Measurements from ENCODE around the gene RSPRY1. TPM values are rescaled to one million over a fixed set of nuclear protein-coding genes. Genes with fewer than 3 reads are reported as not detected.
"Not testable (repeated sequence)": the region's sequence is repeated elsewhere in the genome, so short reads cannot be mapped to it uniquely, and the experiment has no call there.

The RSPRY1 gene
- total RNA-seq, 1 donor from 2014 or later: 13.4 TPM

DNA sequence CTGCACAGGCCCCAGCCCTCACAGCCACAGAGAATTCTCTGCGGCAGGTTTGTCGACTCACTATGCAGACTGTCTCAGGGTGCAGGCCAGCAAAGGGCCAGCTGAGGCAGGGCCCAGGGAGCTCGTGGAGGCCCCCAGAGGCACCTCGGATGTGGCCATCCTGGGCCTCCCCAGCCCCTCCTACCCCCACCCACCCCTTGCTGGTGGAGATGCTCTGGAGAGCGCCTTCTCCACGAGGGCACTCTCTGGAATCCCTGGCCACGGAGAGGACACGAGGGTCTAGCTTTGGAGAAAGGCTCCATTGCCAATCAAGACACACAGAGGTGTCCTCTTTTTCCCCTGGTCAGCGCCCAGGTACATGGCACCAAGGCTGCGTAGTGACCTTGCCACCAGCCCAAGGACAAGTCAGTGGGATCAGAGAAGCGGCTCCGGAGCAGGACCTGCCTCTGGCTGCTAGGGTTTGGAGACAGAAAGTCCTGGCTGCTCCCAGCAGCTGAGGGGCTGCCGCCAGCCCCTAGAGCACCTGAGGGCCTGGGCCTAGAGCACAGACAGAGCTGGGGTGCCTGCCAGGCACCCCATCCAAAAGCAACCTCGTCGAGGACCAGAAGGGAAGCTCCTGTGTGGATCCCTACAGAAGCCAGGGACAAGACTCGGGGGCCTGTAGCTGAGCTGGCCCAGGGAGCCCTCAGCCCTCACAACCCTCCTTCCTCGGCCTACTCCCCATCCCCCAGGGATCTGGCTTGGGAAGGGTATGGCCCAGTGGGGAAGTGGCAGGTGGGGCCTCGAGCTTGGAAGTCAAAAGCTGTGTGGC lies 77.6 kb downstream of the RSPRY1 start:
- no peak for DNase-seq
- intact Hi-C loops (cut with DNase I): no loop called here
- no peak for ATAC-seq (ENCODE audit: poor library complexity)

DNA sequence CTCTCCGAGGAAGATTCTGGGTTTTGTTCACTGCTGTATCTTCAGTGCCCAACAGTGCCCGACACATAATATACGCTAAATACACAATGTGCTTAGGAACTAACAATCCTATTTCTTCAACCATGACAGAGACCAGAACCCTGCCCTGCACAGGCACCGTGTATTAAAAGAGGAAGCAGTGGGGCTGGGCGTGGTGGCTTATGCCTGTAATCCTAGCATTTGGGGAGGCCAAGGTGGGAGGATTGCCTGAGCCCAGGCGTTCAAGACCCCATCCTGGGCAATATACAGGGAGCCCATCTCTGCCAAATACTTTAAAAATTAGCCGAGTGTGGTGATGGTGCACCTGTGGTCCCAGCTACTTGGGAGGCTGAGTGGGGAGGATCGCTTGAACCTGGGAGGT lies 78.3 kb downstream of the RSPRY1 start:
- intact Hi-C loops (cut with DNase I): no loop called here

DNA sequence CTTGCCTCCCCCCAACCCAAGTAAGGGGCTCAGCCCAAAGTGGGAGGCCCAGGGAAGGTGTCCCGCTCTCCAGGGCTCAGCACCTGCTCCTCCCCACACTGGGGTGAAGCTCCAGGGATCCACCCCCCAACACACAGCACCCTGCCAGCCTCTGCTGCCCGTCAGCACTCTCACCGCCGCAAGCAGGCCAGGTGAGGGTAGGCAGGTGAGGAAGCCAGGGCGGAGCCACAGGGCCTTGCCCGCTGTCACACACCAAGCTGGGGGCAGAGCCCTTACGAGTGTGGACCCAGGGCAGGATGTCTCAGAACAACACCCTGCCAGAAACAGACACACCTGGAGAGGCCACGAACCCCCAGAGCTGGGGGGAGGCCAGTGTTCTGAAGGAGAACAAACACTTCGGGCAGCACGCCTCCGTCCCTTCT lies 78.8 kb downstream of the RSPRY1 start:
- no peak for ATAC-seq (ENCODE audit: poor library complexity)
- no peak for DNase-seq
- intact Hi-C loops (cut with DNase I): no loop called here

More for the DNA sequence above, 78.3 kb downstream of the RSPRY1 start:
- ATAC-seq (ENCODE audit: poor library complexity) (no peak), DNase-seq (no peak)

DNA sequence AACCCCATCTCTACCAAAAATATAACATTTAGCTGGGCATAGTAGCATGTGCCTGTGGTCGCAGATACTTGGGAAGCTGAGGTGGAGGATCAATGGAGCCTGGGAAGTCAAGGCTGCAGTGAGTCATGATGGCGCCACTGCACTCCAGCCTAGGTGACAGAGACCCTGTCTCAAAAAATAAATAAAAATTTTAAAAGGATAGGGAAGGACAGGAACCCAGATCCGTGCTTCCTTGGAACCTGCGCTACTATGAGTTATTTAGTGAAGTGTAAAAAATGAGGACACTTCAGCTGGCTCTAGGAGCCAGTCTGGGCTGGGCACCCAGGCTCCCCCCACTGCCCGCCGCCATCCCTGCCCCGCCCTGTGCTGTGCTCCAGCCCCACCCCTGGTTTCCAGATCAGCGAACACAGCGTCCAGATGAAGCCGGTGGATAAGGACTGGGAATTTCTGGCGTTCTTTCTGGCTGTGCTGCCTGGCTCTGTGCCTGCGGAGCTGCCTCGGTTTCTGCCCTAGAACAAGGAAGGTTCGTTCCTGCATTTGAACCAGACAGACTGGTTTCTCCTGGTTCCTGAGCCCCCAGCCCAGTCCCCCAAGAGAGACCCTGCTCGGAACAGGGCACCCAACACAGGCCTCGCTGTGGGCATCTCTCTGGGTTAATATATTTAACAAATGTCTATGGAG lies 79.9 kb downstream of the RSPRY1 start:
- intact Hi-C loops (cut with DNase I): no loop called here
- DNase-seq: peak; percentile 86
- ATAC-seq (ENCODE audit: poor library complexity): peak; percentile 85

DNA sequence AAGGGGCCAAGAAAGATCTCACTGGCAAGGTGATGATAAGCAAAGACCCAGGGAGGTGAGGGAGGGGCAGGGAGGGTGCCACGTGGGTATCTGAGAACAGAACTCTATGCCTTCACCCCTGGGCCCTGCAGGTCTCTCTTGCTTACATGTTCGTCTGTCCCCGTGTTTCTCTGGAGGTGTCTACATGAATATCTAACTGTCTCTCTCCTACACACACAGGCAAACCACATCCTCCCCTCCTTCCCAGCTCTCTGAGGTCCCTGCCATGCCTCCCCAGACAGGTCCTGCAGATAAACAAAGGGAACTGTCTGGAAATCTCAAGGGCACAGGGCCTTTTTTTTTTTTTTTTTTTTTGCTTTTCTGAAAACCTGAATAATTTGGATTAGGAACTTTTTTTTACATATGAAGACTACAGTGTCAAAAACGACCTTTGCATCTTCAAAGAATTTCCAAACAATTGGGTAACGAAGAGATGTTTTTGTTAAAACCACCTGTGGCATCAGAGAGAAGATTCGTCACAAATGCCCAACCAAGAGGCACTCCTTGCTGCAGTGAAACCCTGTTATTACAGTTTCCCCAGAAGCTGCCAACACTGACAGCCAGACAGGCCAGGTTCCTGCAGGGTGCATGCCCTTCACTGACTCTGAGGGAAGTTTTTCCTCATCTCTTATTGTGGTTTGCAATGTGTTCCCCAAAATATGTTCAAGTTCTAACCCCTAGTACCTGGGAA lies 80.6 kb downstream of the RSPRY1 start:
- intact Hi-C loops (cut with DNase I): no loop called here

DNA sequence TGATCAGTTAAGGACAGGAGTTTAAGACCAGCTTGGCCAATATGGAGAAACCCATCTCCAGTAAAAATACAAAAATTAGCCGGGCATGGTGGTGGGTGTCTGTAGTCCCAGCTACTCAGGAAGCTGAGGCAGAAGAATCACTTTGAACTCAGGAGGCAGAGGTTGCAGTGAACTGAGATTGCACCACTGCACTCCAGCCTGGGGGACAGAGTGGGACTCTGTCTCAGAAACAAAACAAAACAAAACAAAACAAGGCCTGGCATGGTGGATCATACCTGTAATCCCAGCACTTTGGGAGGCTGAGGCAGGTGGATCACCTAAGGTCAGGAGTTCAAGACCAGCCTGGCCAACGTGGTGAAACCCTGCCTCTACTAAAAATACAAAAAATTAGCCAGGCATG lies 81.2 kb downstream of the RSPRY1 start:
- intact Hi-C loops (cut with DNase I); DNase-seq; ATAC-seq (ENCODE audit: poor library complexity): not testable (repeated sequence)

More for the DNA sequence above, 80.6 kb downstream of the RSPRY1 start:
- ATAC-seq (ENCODE audit: poor library complexity): peak; percentile 55
- no peak for DNase-seq

DNA sequence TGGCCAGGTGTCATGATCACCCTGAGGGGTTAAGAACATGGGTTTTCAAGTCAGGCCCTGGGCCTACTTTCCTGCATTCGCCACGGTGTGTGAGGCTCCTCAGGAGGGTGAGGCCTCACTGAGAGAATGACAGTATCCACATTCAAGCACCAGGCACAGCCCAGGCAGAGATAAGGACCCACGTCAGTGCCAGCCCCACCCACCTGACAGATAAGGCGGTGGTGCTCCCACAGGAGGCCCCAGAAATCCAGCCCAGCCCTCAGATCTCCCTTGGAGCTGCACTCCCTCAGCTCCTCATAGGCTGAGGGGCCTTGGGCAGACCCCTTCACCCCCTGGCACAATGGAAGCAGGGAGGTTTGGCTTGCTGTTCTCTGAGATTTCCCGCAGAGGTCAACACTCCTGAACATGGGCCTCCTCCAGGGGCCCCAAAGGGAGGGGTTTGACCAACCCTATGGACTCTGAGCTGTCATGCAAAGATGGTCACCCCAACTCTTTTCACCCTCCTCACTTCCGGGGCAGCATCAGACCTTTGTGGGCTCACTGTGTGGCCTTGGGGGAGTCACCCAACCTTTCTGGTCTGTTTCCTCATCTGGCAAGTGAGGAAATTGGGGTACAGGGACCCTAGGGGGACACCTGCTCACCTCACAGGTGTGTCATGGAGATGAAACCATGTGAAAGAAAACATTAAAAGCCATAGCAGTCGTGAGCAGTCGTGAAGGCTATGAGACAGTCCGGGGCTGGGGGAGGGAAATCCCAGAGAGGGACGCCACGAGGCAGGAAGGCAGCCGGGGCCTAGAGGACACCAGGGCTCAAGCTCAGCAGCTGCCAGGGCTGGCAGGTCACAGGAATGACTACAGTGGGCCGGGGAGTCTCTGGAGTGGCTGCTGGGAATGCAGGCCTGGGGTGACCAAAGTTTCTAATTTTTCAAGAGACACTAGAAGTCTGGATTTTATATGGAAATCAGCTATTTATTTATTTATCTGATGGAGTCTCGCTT lies 83.0 kb downstream of the RSPRY1 start:
- ATAC-seq (ENCODE audit: poor library complexity) (peak; percentile 75), DNase-seq (peak; percentile 78)
- intact Hi-C loops (cut with DNase I): no loop called here

DNA sequence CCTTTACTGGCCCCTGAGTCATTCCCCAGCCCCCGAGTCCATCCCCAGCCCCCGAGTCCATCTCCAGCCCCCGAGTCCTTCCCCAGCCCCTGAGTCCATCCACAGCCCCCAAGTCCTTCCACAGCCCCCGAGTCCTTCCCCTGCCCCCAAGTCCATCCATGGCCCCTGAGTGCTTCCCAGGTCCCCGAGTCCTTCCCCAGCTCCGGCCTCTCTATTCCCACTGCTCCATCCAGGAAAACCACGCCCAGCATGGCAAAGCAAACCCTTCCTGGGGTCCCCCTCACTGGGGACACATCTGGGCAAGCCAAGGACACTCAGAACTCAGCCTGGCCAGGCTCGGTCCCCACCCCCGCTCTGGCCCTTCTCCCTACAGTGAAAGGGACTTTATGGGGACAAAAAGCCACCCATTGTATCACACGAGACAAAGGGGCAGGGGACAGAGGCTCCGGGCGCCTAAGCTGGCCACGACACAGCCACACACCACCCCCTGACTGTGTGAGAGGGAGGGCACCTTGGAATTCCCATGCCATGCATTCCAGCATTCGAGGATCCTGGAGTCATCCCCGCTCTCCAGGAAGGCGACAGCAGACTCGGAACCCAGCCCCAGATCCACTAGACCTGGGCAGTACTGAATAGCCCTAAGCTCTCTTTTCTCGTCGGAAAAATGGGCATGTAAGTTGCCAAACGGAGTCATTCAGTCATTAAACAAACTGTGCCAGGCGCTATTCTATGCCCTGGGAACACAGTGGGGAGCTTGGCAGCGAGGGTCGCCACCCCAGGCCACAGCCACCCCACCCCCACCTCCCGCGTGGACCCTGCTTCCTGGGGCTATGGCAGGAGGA lies 84.3 kb downstream of the RSPRY1 start:
- ATAC-seq (ENCODE audit: poor library complexity): no peak
- no peak for DNase-seq

DNA sequence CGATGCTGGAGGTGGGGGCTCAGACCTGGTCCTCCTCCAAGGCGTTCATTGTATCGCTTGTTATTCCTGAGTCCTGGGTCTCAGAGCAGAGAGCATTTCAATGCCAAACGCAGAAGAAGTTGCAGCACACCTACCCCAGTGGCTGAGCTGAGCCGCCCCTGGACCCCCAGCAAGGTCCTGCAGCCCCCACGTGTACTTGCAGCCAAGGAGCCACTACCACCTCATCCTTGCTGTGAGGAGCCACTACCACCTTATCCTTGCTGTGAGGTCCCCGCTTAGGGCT lies 84.9 kb downstream of the RSPRY1 start:
- no peak for ATAC-seq (ENCODE audit: poor library complexity)
- no peak for DNase-seq
- intact Hi-C loops (cut with DNase I): no loop called here

More for the DNA sequence above, 84.3 kb downstream of the RSPRY1 start:
- intact Hi-C loops (cut with DNase I): no loop called here

DNA sequence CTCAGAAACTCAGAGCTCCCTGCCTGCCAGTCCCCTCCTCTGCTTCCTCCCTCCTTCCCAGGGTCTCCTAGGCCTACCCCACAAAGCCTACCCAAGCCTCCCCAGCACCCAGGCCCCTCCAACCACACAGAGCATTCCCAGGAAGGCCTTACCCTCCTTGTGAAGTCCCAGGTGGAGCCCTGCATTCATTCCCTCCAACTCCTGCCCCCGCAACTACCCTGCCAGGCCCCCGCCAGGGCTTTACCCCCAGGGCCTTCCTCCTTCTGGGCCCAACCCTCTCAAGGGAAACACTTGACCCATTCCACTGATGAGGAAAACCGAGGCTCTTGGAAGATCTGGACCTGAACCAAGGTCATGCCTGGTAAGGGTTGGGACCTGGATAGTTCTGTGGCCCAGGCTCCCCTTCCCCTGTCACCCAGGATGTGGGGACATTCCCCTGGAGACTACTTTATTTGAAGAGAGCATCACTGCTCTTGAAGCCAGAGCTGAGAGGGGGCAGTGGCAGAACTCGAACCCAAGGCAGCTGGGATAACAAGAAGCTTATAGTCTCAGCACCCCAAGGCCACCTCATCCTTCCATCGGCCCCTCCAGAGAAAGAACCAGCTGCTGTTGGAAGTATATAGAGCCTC lies 85.9 kb downstream of the RSPRY1 start:
- intact Hi-C loops (cut with DNase I): no loop called here
- DNase-seq (peak; percentile 3), ATAC-seq (ENCODE audit: poor library complexity) (no peak)

DNA sequence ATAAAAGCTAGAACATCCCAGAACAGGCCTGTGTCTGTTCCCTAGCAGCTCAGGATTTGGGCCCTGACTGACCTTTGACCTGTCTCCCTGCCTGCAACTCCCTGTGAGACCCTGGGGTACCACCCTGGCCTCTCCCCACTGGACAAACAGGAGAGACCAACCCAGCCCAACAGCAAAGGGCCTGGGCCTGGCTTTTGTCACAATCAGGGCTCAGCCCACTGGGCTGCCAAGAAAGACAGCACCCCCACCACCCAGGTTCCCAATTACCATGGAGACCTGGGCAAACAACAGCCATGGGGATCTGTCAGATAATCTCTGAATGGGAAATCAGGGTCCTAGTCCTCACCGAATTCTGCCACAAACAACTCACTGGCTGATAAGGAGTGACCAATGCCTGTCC lies 87.2 kb downstream of the RSPRY1 start:
- ATAC-seq (ENCODE audit: poor library complexity): no peak
- intact Hi-C loops (cut with DNase I): no loop called here
- peak; percentile 20 for DNase-seq

DNA sequence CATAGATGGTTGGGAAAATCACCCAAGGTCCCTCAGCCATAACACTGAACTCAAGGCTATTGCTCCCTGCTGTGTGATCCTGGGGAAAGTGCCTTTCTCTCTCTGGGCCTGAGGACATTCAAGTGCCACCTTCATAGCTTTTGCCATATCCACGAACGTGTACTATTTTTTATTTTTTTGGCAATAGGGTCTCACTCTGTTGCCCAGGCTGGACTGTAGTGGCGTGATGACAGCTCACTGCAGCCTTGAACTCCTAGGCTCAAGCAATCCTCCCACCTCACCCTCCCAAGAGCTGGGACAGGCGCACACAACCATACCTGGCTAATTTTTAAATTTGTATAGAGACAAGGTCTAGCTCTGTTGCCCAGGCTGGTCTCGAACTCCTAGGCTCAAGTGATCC lies 87.7 kb downstream of the RSPRY1 start:
- ATAC-seq (ENCODE audit: poor library complexity): no peak
- intact Hi-C loops (cut with DNase I): no loop called here
- DNase-seq: no peak

DNA sequence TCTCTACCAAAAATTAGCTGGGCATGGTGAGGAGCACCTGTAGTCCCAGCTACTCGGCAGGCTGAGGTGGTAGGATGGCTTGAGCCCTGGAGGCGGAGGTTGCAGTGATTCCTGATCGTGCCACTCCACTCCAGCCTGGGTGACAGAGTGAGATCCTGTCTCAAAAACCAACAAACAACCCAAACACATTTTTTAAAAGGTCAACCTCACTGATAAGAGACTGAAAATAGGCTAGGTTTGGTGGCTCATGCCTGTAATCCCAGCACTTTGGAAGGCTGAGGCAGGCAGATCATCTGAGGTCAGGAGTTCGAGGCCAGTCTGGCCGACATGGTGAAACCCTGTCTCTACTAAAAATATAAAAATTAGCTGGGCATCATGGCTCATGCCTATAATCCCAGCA lies 89.8 kb downstream of the RSPRY1 start:
- DNase-seq; intact Hi-C loops (cut with DNase I); ATAC-seq (ENCODE audit: poor library complexity): not testable (repeated sequence)

DNA sequence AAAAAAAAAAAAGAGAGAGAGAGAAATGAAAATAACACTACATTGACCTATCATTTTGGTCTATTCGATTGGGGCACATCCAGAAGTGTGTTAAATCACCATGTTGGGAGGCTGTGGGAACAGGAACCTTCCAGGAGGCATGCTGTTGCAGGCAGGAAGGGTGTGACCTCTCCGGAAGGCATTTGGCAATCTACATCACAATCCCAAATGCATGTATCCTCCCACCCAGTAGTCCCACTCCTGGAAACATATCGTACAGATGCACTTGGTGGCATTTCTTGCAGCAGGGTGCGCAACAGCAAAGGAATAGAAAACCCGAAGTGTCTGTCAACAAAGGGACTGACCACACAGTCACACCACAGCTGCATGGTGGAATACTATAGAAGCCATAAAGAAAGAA lies 90.5 kb downstream of the RSPRY1 start:
- DNase-seq: no peak

DNA sequence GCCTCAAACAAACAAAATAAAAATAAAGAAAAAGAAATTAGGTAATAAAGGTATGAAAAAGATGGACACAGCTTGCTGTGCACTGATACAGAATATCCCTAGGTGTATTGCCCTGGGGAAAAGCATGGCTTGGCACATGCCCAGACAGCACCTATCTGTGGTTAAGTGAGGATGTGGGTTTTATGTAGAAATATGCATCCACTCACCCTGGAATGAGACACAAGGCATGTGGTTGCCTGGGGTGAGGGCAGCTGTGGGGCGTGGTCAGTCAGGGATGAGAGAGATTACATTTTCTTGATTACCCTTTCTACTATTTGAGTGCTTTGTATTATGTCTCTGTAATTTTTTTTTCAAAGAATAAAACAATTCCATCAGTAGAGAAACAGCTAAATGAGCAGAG lies 91.5 kb downstream of the RSPRY1 start:
- ATAC-seq (ENCODE audit: poor library complexity): no peak
- intact Hi-C loops (cut with DNase I): no loop called here
- peak; percentile 40 for DNase-seq

More for the DNA sequence above, 90.5 kb downstream of the RSPRY1 start:
- intact Hi-C loops (cut with DNase I): no loop called here
- ATAC-seq (ENCODE audit: poor library complexity): peak; percentile 72

DNA sequence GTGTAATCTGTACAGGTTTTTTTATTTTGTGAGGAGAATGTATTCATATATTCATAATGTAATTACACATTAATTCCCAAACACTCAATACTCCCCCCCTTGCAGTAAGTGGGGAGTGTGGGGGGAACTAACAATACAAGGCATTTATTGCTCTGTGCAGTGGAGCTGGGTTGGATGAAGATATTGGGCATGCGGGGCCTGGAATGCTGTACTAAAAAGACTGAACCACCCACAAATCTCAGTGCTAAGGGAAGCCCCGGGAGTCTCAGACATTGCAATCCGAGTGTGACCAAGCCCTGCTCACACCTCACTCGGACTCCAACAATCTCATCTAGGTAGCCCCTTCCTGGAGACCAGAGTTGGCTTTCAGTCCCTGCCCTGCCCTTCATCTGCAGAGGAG lies 92.4 kb downstream of the RSPRY1 start:
- no peak for ATAC-seq (ENCODE audit: poor library complexity)
- no peak for DNase-seq
- intact Hi-C loops (cut with DNase I): no loop called here

All from Right ventricle myocardium superior (tissue), 1 donor.